SK-N-DZ (cell line): Measurements from ENCODE around the gene COL4A6.

ENCODE experiments used
- DNase-seq: peaks from one replicate; pipeline ENCODE4 v3.0.0-alpha.2; 2015; ENCODE audit warnings: low spot score

The COL4A6 gene

GRCh38 chrX:108331126-108331909 is 106.9 kb downstream of the COL4A6 start:
- no peak for DNase-seq

- DNase-seq = no peak
These were observed 114.5 kb downstream of the COL4A6 start for GRCh38 chrX:108323751-108324150.

GRCh38 chrX:108322234-108322633 is 116.0 kb downstream of the COL4A6 start:
- no peak for DNase-seq

- DNase-seq = no peak
These were observed 121.8 kb downstream of the COL4A6 start for GRCh38 chrX:108316456-108316855.

- no peak for DNase-seq
These were observed 124.6 kb downstream of the COL4A6 start for GRCh38 chrX:108313669-108314068.

- no peak for DNase-seq
These were observed 125.3 kb downstream of the COL4A6 start for GRCh38 chrX:108312957-108313356.

- no peak for DNase-seq
These were observed 126.2 kb downstream of the COL4A6 start for GRCh38 chrX:108312011-108312410.

GRCh38 chrX:108310506-108310905 is 127.7 kb downstream of the COL4A6 start:
- no peak for DNase-seq

- DNase-seq = no peak
These were observed 129.1 kb downstream of the COL4A6 start for GRCh38 chrX:108309144-108309543.

- DNase-seq = no peak
These were observed 130.8 kb downstream of the COL4A6 start for GRCh38 chrX:108307132-108308085.

- DNase-seq = no peak
These were observed 132.1 kb downstream of the COL4A6 start for GRCh38 chrX:108306086-108306485.

GRCh38 chrX:108304757-108305156 is 133.5 kb downstream of the COL4A6 start:
- DNase-seq = no peak

GRCh38 chrX:108304210-108304609 is 134.0 kb downstream of the COL4A6 start:
- DNase-seq = no peak

GRCh38 chrX:108303682-108304081 is 134.5 kb downstream of the COL4A6 start:
- no peak for DNase-seq

- no peak for DNase-seq
These were observed 138.5 kb downstream of the COL4A6 start for GRCh38 chrX:108299704-108300103.

- DNase-seq = no peak
These were observed 139.1 kb downstream of the COL4A6 start for GRCh38 chrX:108299101-108299591.

- no peak for DNase-seq
These were observed 140.0 kb downstream of the COL4A6 start for GRCh38 chrX:108298165-108298602.

- DNase-seq = no peak
These were observed 140.9 kb downstream of the COL4A6 start for GRCh38 chrX:108297290-108297689.

GRCh38 chrX:108292053-108292452 is 146.2 kb downstream of the COL4A6 start:
- no peak for DNase-seq

- DNase-seq = no peak
These were observed 152.3 kb downstream of the COL4A6 start for GRCh38 chrX:108285918-108286317.

GRCh38 chrX:108285356-108285755 is 152.9 kb downstream of the COL4A6 start:
- DNase-seq = no peak

- no peak for DNase-seq
These were observed 162.5 kb downstream of the COL4A6 start for GRCh38 chrX:108275732-108276131.
